ENCODE results near the gene FZD1.
"Not testable (repeated sequence)": the region's sequence is repeated elsewhere in the genome, so short reads cannot be mapped to it uniquely, and the experiment has no call there.

The FZD1 gene

GRCh38 chr7:91297939-91298338, 33.7 kb downstream of the FZD1 start:
- no peak for DNase-seq (ENCODE audit: low spot score)

- no peak for DNase-seq (ENCODE audit: low spot score)
Observed at GRCh38 chr7:91299952-91300775, 35.9 kb downstream of the FZD1 start.

GRCh38 chr7:91302794-91303193, 38.6 kb downstream of the FZD1 start:
- no peak for DNase-seq (ENCODE audit: low spot score)

- no peak for DNase-seq (ENCODE audit: low spot score)
Observed at GRCh38 chr7:91306266-91306665, 42.0 kb downstream of the FZD1 start.

GRCh38 chr7:91307467-91307866, 43.2 kb downstream of the FZD1 start:
- no peak for DNase-seq (ENCODE audit: low spot score)

GRCh38 chr7:91308191-91308590, 44.0 kb downstream of the FZD1 start:
- DNase-seq (ENCODE audit: low spot score), result not testable (repeated sequence)

GRCh38 chr7:91310830-91311460, 46.7 kb downstream of the FZD1 start:
- no peak for DNase-seq (ENCODE audit: low spot score)

GRCh38 chr7:91311839-91312238, 47.6 kb downstream of the FZD1 start:
- no peak for DNase-seq (ENCODE audit: low spot score)

GRCh38 chr7:91313113-91313512, 48.9 kb downstream of the FZD1 start:
- DNase-seq (ENCODE audit: low spot score), result no peak

GRCh38 chr7:91314591-91315323, 50.5 kb downstream of the FZD1 start:
- no peak for DNase-seq (ENCODE audit: low spot score)

- DNase-seq (ENCODE audit: low spot score), result no peak
Observed at GRCh38 chr7:91316426-91316825, 52.2 kb downstream of the FZD1 start.

- DNase-seq (ENCODE audit: low spot score), result no peak
Observed at GRCh38 chr7:91319351-91319750, 55.1 kb downstream of the FZD1 start.

- DNase-seq (ENCODE audit: low spot score), result no peak
Observed at GRCh38 chr7:91320366-91321078, 56.3 kb downstream of the FZD1 start.

Measured in GM03348 (cell line).